Measurements from ENCODE around the gene TFCP2. TPM values are rescaled to one million over a fixed set of nuclear protein-coding genes. Genes with fewer than 3 reads are reported as not detected.
A peak's percentile ranks its signal among the peaks of the same experiment; 100 is the strongest.
"Not testable (repeated sequence)": the region's sequence is repeated elsewhere in the genome, so short reads cannot be mapped to it uniquely, and the experiment has no call there.

TFCP2 gene
- total RNA-seq, 1 donor from 2014 or later, result 45.5 TPM

GRCh38 chr12:51082561-51083125, 90.3 kb downstream of the TFCP2 start:
- peak; percentile 45 for DNase-seq (ENCODE audit: low spot score)

DNA sequence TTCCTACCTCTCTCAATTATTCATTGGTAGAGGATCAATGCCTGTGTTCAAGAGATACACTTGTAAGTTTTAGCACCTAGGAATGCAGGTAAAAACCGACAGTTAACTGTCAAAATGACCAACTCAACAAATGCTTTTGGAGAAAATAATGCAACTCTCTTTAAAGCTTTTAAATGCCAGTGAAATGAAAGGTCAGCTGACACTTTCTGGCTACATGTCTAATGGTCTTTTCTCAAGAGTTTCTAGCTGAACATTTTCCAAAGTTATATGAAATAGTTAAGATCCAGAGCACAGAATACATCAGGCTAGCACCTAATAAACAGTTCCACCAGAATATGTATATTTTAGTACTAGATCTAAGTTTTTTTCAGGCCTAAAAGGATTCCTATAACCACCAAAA, 91.5 kb downstream of the TFCP2 start:
- DNase-seq (ENCODE audit: low spot score), result no peak

- no peak for DNase-seq (ENCODE audit: low spot score)
Observed at GRCh38 chr12:51080136-51080535, 92.8 kb downstream of the TFCP2 start.

- DNase-seq (ENCODE audit: low spot score), result not testable (repeated sequence)
Observed at GRCh38 chr12:51078866-51079265, 94.1 kb downstream of the TFCP2 start.

- not testable (repeated sequence) for DNase-seq (ENCODE audit: low spot score)
Observed at GRCh38 chr12:51078346-51078745, 94.6 kb downstream of the TFCP2 start.

- DNase-seq (ENCODE audit: low spot score), result no peak
Observed at GRCh38 chr12:51077930-51078329, 95.0 kb downstream of the TFCP2 start.

- no peak for DNase-seq (ENCODE audit: low spot score)
Observed at GRCh38 chr12:51076236-51076930, 96.6 kb downstream of the TFCP2 start.

DNA sequence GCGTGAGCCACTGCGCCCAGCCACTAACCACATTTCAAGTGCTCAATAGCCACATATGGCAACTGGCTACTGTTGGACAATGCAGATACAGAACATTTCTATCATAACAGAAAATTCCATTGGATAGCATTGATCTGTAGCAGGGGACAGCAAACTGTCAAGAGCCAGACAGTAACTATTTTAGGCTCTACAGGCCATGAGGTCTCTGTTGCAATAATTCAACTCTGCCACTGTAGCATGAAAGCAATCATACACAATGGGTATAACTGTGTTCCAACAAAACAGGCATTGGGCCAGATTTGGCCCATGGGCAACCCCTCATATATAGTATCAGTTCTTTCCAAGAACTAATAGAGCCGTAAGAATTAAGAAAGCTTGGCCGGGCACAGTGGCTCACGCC, 97.5 kb downstream of the TFCP2 start:
- no peak for DNase-seq (ENCODE audit: low spot score)

- no peak for DNase-seq (ENCODE audit: low spot score)
Observed at GRCh38 chr12:51071663-51072062, 101.3 kb downstream of the TFCP2 start.

DNA sequence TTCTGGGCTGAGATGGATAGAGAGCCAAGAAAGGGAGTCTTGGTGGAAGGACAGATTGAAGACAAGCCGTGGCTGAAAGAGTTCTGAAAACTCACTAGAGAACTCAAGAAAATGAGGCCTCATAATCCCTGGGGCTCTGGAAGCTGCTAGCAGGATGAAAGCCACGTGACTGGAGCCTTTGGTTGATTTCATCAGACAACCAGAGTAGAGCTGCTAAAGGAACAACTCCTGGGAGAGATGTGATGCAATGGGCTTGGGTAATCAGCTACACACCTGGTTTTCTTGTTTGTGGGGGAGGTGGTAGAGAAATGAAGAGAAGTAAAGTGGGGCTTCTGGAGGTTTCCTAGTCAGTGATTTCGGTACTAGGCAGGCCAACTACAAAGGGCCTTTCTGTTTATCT, 102.9 kb downstream of the TFCP2 start:
- no peak for DNase-seq (ENCODE audit: low spot score)

DNA sequence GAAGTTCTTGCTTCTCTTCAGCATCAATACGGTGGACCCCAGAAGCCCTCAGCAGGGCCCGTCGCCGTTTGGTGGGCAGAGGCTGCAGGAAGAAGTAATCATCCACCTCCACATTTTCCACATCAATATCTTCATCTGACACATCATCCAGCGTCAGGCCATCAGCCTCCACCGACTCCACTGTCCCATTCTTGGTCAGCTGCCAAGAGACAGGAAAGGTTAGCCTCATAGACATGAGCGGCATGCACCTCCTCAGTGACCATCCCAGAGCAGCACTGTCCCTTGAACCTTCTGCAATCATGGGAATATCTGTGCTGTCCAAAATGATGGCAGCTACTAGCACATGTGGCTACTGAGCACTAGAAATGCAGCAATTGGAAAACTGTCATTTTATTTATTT, 105.2 kb downstream of the TFCP2 start:
- DNase-seq (ENCODE audit: low spot score), result no peak

- DNase-seq (ENCODE audit: low spot score), result no peak
Observed at GRCh38 chr12:51067229-51067628, 105.7 kb downstream of the TFCP2 start.

- no peak for DNase-seq (ENCODE audit: low spot score)
Observed at GRCh38 chr12:51065530-51065929, 107.4 kb downstream of the TFCP2 start.

GRCh38 chr12:51062631-51063397, 110.1 kb downstream of the TFCP2 start:
- DNase-seq (ENCODE audit: low spot score), result no peak

- no peak for DNase-seq (ENCODE audit: low spot score)
Observed at GRCh38 chr12:51059086-51059485, 113.8 kb downstream of the TFCP2 start.

GRCh38 chr12:51056242-51056641, 116.7 kb downstream of the TFCP2 start:
- DNase-seq (ENCODE audit: low spot score), result no peak

DNA sequence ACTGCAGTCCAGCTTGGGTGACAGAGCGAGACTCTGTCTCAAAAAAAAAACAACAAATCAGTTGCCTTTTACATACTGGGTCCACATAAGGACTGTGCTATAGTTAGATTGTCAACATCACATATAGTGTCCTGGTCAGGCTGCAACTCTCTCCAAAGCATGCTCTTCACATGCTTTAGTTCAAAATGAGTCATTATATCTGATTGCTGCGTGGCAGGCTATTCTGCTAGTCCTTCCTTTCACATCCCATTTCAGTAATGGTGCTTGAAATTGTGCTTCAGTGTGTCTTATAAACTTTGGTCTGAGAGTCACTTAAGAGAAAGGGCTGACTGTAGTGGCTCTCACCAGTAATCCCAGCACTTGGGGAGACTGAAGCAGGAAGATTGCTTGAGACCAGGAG, 117.9 kb downstream of the TFCP2 start:
- no peak for DNase-seq (ENCODE audit: low spot score)

DNA sequence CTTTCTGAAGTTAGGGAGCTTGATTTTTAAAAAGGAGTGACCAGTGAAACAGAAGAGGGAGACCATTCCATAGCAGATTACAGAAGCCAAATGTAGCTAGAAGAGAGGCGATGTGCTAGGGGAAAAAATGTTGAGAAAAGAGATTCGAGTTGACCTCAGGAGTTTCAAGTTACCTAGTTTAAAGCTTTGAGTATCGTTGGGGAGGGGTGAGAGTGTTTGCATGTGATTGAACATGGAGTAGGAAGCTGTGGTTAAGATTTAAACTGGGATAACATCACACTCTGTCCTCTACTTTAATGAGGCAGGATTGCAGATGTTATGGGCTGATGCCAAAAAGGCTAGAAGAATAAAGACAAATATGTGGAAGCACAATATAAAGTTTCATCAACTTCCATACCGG, 121.1 kb downstream of the TFCP2 start:
- DNase-seq (ENCODE audit: low spot score), result no peak

DNA sequence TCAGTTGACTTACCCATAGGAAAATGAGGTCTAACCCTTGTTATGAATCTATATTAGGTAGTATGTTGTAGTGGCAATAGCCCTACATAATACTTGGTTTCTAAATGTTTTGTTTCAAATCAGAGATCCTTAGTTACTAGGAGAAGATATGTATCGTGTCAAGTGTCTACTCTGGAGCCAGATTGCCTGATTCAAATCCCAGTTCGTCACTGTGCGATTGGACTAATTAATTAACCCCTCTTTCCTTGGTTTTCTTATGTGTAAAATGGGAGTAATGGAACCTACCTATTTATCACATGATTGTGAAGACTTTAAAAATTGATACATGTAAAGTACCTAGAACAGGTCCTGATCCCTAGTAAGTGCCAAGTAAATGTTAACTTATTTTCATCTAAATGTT, 123.4 kb downstream of the TFCP2 start:
- no peak for DNase-seq (ENCODE audit: low spot score)

- DNase-seq (ENCODE audit: low spot score), result no peak
Observed at GRCh38 chr12:51048661-51049251, 124.2 kb downstream of the TFCP2 start.

DNA sequence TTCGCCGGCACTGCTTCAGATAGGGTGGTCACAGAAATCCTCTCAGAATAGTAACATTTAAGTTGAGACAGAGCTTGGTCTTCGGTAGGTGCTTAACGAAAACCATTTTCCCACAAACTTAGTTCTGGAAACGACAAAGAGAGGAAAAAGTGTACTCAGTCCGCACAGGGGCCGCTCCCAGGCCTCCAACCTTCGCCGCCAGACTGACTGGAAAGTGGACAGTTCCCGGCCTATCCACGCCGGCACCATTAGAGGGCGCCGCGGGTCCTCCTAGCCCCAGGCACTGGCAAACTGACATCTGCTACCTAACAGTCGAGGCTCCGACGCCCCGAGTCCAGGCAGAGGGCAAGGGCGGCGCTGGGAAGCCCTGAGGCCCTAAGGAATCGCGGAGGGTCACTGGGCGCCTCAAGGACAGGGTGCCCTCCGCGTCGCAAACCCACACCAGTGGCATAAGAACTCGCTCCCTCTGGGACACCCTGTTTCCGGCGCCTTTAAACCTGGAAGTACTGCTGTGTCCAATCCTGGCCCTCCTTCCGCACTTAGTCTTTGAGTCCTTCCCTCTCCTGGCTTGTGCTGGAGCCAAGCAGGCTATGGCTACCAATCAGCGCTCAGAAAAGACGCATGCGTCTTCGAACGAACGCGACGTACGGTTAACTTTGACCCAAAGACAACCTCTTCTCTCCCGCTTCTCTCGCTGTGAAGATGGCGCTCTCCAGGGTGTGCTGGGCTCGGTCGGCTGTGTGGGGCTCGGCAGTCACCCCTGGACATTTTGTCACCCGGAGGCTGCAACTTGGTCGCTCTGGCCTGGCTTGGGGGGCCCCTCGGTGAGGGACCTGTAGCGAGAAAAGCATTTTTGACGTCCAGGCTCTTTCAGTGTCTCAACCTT, 125.0 kb downstream of the TFCP2 start, which contains the start of gene LETMD1:
Gene LETMD1 (plus strand): TSS at position 673 of the 886 bp plus-strand sequence. CDS start 30 bp downstream, at position 703.
- DNase-seq (ENCODE audit: low spot score), result peak; percentile 96

All from ureter (tissue), 1 donor.